Measurements from ENCODE around the gene TPM1. TPM values are rescaled to one million over a fixed set of nuclear protein-coding genes. Genes with fewer than 3 reads are reported as not detected.
"Not testable (repeated sequence)": the region's sequence is repeated elsewhere in the genome, so short reads cannot be mapped to it uniquely, and the experiment has no call there.

TPM1 gene
- polyA plus RNA-seq, 1 of the 3 experiments (the other 2 are of a cell fraction) = 1,371 TPM

DNA sequence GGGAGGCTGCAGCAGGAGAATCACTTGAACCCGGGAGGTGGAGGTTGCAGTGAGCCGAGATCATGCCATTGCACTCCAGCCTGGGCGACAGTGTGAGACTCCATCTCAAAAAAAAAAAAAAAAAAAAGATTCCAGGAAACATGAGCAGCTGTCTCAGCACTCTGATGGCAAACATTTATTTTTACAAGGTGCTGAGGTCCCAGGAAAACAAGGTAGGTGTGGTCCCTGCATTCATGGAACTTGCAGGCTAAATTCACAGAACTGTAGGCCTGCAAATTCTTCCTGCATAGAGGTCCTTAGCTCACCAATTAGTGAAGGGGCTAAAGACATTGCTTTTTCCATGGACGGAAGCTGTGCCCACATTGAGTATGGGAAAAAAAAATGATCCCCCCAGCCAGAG is 48.9 kb upstream of the TPM1 start:
- DNase-seq; H3K27me3 ChIP-seq (ENCODE audit: insufficient read depth); H3K9me2 ChIP-seq; H3K4me3 ChIP-seq (ENCODE audit: low read depth in 2 of 2, low read length in 1 of 2); H3K9ac ChIP-seq; H3K79me2 ChIP-seq (ENCODE audit: insufficient read depth); H4K20me1 ChIP-seq (ENCODE audit: insufficient read depth); H3K4me2 ChIP-seq; H2AFZ ChIP-seq (ENCODE audit: low read depth); H3K9me3 ChIP-seq; CTCF ChIA-PET; H3K36me3 ChIP-seq (replicated peaks in 1 of 2; ENCODE audit: control insufficient read depth in 1 of 2, insufficient read depth in 2 of 2, low read length in 1 of 2); H3K27ac ChIP-seq (ENCODE audit: low read depth in 2 of 2, low read length in 1 of 2): not testable (repeated sequence)
- WGBS (ENCODE audit: low lambda C conversion rate) = 89% methylated on average over 4 of the region's 4 CpGs
- Histone ChIP-seq H3F3A (replicated peaks; ENCODE audit: insufficient read depth) (peaks cover 17% of the 10 kb centered on the region), H3K4me1 (ENCODE audit: control insufficient read depth in 1 of 2, insufficient read depth in 2 of 2, low read depth in 1 of 2, low read length in 1 of 2) (peaks cover 2 to 16% of the 10 kb centered on the region in 2 experiments; a peak in 3 of 4 replicates)
- POLR2A ChIA-PET = interaction anchor here (0.6 kb wide), 1 partner anchor 106 kb away, joined by 3 read pairs; no protein-coding TSS in a partner anchor

DNA sequence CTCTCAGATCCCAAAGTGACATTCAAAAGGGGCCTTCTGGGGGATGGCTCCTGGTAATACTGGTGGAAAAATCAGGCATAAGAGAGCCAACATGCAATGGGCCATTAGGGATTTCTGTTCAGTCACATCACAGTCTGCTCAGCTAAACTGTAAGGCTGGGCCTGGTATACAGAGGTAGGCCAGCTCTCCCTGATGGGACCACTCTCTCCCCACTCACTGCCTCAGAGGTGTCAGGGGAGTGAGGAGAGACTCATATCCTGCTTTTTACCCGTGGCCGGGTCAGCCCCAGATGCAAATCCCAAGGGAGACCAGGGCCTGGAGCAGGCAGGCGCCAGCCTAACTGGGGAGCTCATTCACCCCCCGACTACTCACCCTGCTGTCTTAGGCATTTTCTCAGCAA is 48.1 kb upstream of the TPM1 start:
- Histone ChIP-seq H3K4me3 (ENCODE audit: low read depth in 2 of 2, low read length in 1 of 2) (no peak overlapping the region), H3F3A (replicated peaks; ENCODE audit: insufficient read depth) (peaks cover 17% of the 10 kb centered on the region), H4K20me1 (ENCODE audit: insufficient read depth) (no peaks in the 10 kb centered on the region), H3K4me2 (peak overlapping the region; percentile 32; the same call in 1 of the 2 replicates), H3K36me3 (replicated peaks in 1 of 2; ENCODE audit: control insufficient read depth in 1 of 2, insufficient read depth in 2 of 2, low read length in 1 of 2) (no peaks in the 10 kb centered on the region), H3K4me1 (ENCODE audit: control insufficient read depth in 1 of 2, insufficient read depth in 2 of 2, low read depth in 1 of 2, low read length in 1 of 2) (peaks cover 2 to 11% of the 10 kb centered on the region in 2 experiments; a peak in 3 of 4 replicates), H3K79me2 (ENCODE audit: insufficient read depth) (no peaks in the 10 kb centered on the region), H3K9me2 (no peaks in the 10 kb centered on the region), H2AFZ (ENCODE audit: low read depth) (no peak overlapping the region), H3K9ac (no peak overlapping the region), H3K9me3 (no peaks in the 10 kb centered on the region), H3K27me3 (ENCODE audit: insufficient read depth) (no peaks in the 10 kb centered on the region), H3K27ac (ENCODE audit: low read depth in 2 of 2, low read length in 1 of 2) (peak overlapping the region in 1 of 2 experiments; percentile 74; a peak in 1 of 4 replicates)
- ChIA-PET CTCF (no interaction called here), POLR2A (interaction anchor here (0.6 kb wide), 1 partner anchor 107 kb away, joined by 3 read pairs; no protein-coding TSS in a partner anchor)
- no peak for DNase-seq
- TF ChIP-seq YY1 (IDR thresholded peaks at IDR 0.05; ENCODE audit: low read depth) = no peak
- TF ChIP-seq, protein P1, sequence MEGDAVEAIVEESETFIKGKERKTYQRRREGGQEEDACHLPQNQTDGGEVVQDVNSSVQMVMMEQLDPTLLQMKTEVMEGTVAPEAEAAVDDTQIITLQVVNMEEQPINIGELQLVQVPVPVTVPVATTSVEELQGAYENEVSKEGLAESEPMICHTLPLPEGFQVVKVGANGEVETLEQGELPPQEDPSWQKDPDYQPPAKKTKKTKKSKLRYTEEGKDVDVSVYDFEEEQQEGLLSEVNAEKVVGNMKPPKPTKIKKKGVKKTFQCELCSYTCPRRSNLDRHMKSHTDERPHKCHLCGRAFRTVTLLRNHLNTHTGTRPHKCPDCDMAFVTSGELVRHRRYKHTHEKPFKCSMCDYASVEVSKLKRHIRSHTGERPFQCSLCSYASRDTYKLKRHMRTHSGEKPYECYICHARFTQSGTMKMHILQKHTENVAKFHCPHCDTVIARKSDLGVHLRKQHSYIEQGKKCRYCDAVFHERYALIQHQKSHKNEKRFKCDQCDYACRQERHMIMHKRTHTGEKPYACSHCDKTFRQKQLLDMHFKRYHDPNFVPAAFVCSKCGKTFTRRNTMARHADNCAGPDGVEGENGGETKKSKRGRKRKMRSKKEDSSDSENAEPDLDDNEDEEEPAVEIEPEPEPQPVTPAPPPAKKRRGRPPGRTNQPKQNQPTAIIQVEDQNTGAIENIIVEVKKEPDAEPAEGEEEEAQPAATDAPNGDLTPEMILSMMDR (IDR thresholded peaks at IDR 0.05) = no peak
- TF ChIP-seq SMC3 (IDR thresholded peaks at IDR 0.05; ENCODE audit: low read depth, low read length) = no peak
- TF ChIP-seq, protein P2, sequence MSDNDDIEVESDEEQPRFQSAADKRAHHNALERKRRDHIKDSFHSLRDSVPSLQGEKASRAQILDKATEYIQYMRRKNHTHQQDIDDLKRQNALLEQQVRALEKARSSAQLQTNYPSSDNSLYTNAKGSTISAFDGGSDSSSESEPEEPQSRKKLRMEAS (IDR thresholded peaks at IDR 0.05; ENCODE audit: low read depth) = no peak
- no peak for TF ChIP-seq MEF2A (IDR thresholded peaks at IDR 0.05; ENCODE audit: borderline replicate concordance, low read depth)
- 84% methylated on average over 4 of the region's 4 CpGs for WGBS (ENCODE audit: low lambda C conversion rate)

DNA sequence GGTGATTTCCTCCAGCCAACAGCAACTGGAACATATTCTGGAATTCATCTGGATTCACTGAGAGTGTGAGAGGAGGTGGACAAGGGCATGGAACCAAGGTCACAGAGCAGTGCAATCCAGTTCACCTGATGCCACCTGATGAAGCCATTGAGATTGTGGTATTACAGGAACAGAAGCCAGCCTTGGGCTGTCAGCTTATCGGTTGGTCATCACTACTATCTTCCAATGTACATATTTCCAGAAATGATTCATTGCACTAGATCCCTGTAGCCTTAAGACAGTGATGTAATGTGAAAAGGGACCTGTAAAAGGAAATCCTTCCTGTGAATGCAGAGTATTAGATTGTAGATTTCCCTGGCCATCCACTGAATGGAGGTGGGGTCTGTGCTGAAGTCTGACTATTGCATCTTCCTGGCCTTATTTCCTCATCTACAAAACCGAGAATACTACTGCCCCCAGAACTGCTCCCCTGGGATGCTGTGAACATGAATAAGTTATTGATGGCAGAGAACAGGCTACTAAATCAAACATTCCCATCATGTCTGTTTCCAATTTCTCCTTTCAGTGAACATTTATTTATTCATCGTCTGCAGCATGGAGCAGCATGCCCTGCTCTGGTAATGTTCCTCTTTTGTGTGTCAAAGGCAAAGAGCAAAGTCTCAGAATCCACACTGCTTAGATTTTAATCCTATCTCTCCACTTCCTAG is 47.4 kb upstream of the TPM1 start:
- H3K79me2 ChIP-seq (ENCODE audit: insufficient read depth) = no peaks in the 10 kb centered on the region
- peak overlapping the region in 1 of 2 experiments; percentile 74; a peak in 2 of 4 replicates for H3K27ac ChIP-seq (ENCODE audit: low read depth in 2 of 2, low read length in 1 of 2)
- H3K9me2 ChIP-seq = no peaks in the 10 kb centered on the region
- no peaks in the 10 kb centered on the region for H3K27me3 ChIP-seq (ENCODE audit: insufficient read depth)
- H2AFZ ChIP-seq (ENCODE audit: low read depth) = no peak overlapping the region
- H4K20me1 ChIP-seq (ENCODE audit: insufficient read depth) = no peaks in the 10 kb centered on the region
- peak overlapping the region; percentile 7; the same call in 1 of the 2 replicates for H3K9ac ChIP-seq
- TF ChIP-seq TCF12 (IDR thresholded peaks at IDR 0.05) (peak; percentile 70; the same call in 1 of the 2 replicates), RXRA (IDR thresholded peaks at IDR 0.05; ENCODE audit: borderline replicate concordance, low read depth) (no peak), NFIC (IDR thresholded peaks at IDR 0.05; ENCODE audit: borderline replicate concordance) (peak; percentile 51; the same call in 1 of the 2 replicates), POLR2AphosphoS5 (IDR thresholded peaks at IDR 0.05; ENCODE audit: low read depth, low read length) (peak; percentile 24; the same call in 1 of the 2 replicates), FOSL2 (IDR thresholded peaks at IDR 0.05; ENCODE audit: borderline replicate concordance, low read depth) (peak; percentile 60; the same call in 1 of the 2 replicates), JUND (IDR thresholded peaks at IDR 0.05) (peak; percentile 58; the same call in 1 of the 2 replicates), RAD21 (IDR thresholded peaks at IDR 0.05; ENCODE audit: low read length) (no peak)
- TF ChIP-seq, protein P3, sequence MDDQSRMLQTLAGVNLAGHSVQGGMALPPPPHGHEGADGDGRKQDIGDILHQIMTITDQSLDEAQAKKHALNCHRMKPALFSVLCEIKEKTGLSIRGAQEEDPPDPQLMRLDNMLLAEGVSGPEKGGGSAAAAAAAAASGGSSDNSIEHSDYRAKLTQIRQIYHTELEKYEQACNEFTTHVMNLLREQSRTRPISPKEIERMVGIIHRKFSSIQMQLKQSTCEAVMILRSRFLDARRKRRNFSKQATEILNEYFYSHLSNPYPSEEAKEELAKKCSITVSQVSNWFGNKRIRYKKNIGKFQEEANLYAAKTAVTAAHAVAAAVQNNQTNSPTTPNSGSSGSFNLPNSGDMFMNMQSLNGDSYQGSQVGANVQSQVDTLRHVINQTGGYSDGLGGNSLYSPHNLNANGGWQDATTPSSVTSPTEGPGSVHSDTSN (IDR thresholded peaks at IDR 0.05) = peak; percentile 66
- H3K4me1 ChIP-seq (ENCODE audit: control insufficient read depth in 1 of 2, insufficient read depth in 2 of 2, low read depth in 1 of 2, low read length in 1 of 2) = peaks cover 3 to 10% of the 10 kb centered on the region in 2 experiments; a peak in 2 of 4 replicates
- DNase-seq = no peak
- peaks cover 17% of the 10 kb centered on the region for H3F3A ChIP-seq (replicated peaks; ENCODE audit: insufficient read depth)
- 26% methylated on average over 3 of the region's 3 CpGs for WGBS (ENCODE audit: low lambda C conversion rate)
- CTCF ChIA-PET = no interaction called here
- POLR2A ChIA-PET = no interaction called here
- no peaks in the 10 kb centered on the region for H3K36me3 ChIP-seq (replicated peaks in 1 of 2; ENCODE audit: control insufficient read depth in 1 of 2, insufficient read depth in 2 of 2, low read length in 1 of 2)
- no peak overlapping the region for H3K4me3 ChIP-seq (ENCODE audit: low read depth in 2 of 2, low read length in 1 of 2)
- no peaks in the 10 kb centered on the region for H3K9me3 ChIP-seq
- peak overlapping the region; percentile 32; the same call in 1 of the 2 replicates for H3K4me2 ChIP-seq
